Left renal pelvis (tissue), 4 donors: ENCODE results near the gene NECAB3. TPM values are rescaled to one million over a fixed set of nuclear protein-coding genes. Genes with fewer than 3 reads are reported as not detected.
A peak's percentile ranks its signal among the peaks of the same experiment; 100 is the strongest.
"Not testable (repeated sequence)": the region's sequence is repeated elsewhere in the genome, so short reads cannot be mapped to it uniquely, and the experiment has no call there.

Experiments used
- DNase-seq, 4 donors: peaks; one replicate each; pipeline ENCODE4 v3.0.0-alpha.2; 2013; ENCODE audit warnings: low read depth in 4 of 4, low spot score in 3 of 4
- polyA plus RNA-seq, 4 donors: library from polyadenylated mRNA; unstranded; fragments of 120-200 nt; gene quantifications; one replicate each; pipeline ENCODE4 v1.2.1, GENCODE V29; 2013; ENCODE audit not compliant: insufficient read length in 4 of 4

The NECAB3 gene
- 10 to 100 TPM; 13.1 to 21.9 (median 13.7) TPM for polyA plus RNA-seq

GRCh38 chr20:33674294-33675135 is at the start of gene NECAB3:
Gene NECAB3, minus strand, starts transcription at chr20:33674428. Its CDS starts 76 bp downstream, at chr20:33674352.
- no peak for DNase-seq

- DNase-seq = no peak
These were observed 47.3 kb upstream of the NECAB3 start for GRCh38 chr20:33721391-33722140.

GRCh38 chr20:33719989-33720709 is 45.9 kb upstream of the NECAB3 start, which contains the start of gene PXMP4:
Gene PXMP4, minus strand, starts transcription at chr20:33720310. Its CDS starts 103 bp downstream, at chr20:33720207.
- DNase-seq = peak; percentile 80 to 89 (median 86)

- no peak for DNase-seq
These were observed 45.2 kb upstream of the NECAB3 start for GRCh38 chr20:33719277-33719988.

GRCh38 chr20:33716498-33716897 is 42.3 kb upstream of the NECAB3 start:
- DNase-seq = no peak

GRCh38 chr20:33713865-33714367 is 39.7 kb upstream of the NECAB3 start:
- DNase-seq = no peak

- DNase-seq = no peak
These were observed 37.2 kb upstream of the NECAB3 start for GRCh38 chr20:33711446-33711738.

- no peak for DNase-seq
These were observed 36.6 kb upstream of the NECAB3 start for GRCh38 chr20:33710681-33711445.

GRCh38 chr20:33709905-33710541 is 35.8 kb upstream of the NECAB3 start:
- DNase-seq = no peak

- no peak for DNase-seq
These were observed 35.2 kb upstream of the NECAB3 start for GRCh38 chr20:33709398-33709797.

GRCh38 chr20:33707668-33708067 is 33.4 kb upstream of the NECAB3 start:
- DNase-seq = no peak

GRCh38 chr20:33704197-33704924 is 30.1 kb upstream of the NECAB3 start:
- DNase-seq = no peak

GRCh38 chr20:33703498-33704137 is 29.4 kb upstream of the NECAB3 start:
- no peak for DNase-seq

- no peak for DNase-seq
These were observed 28.6 kb upstream of the NECAB3 start for GRCh38 chr20:33702861-33703260.

GRCh38 chr20:33701629-33702450 is 27.6 kb upstream of the NECAB3 start:
- DNase-seq = no peak

- DNase-seq = not testable (repeated sequence)
These were observed 26.6 kb upstream of the NECAB3 start for GRCh38 chr20:33700696-33701441.
